Stimulated activated CD8-positive, alpha-beta memory T cell treated with anti-CD3 and anti-CD28 coated beads, Interleukin-12 subunit alpha, Interleukin-12 subunit beta, amount 100 ng/mL, for 4 hours (primary cell): ENCODE data around the gene TLR7.

ENCODE experiments used
- DNase-seq: peaks from one replicate; pipeline ENCODE4 v3.0.0-alpha.2; 2020; ENCODE audit warnings: low read depth

TLR7 gene

DNA sequence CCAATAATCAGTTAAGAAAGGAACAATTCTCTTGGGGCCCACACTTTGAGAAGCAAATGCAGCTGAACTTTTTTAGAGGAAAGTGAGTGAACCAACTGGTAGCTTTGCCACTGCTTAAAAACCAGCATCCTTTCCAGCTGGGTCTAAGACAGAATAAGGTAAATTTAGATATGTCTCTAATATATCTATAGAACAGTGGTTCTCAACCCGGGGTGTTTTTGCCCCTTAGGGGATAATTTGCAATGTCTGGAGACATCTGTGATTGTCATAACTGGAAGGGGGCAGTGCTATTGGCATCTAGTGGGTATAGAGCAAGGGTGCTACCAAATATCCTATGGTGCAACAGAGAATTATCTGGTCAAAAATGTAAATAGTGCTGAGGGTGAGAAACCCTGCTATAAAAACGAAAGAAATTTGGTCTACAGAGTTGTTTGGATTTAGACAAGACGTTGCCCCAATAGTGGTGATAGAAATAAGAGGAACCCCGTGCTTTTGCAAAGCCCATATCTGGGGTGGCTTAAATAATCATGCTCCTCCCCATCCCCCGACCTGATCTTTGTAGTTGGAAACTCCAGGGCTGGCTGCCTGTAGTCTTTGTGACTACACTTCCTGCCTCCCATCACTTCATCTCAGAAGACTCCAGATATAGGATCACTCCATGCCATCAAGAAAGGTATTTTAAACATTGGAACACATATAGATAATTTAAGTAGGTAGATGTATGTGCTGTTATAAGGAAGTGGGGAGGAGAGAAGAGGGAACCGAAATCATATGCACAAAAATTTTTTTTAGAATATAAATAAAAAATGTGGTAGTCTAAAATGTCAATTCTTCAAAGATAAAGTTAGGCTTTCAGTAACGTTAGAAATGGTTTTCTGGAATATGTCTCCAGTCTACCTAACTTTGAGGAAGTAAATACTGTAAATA is at the start of gene TLR7:
Gene TLR7 (plus strand): TSS at position 622 of the 927 bp plus-strand sequence. CDS start 507 bp downstream, outside the sequence.
- DNase-seq = no peak

DNA sequence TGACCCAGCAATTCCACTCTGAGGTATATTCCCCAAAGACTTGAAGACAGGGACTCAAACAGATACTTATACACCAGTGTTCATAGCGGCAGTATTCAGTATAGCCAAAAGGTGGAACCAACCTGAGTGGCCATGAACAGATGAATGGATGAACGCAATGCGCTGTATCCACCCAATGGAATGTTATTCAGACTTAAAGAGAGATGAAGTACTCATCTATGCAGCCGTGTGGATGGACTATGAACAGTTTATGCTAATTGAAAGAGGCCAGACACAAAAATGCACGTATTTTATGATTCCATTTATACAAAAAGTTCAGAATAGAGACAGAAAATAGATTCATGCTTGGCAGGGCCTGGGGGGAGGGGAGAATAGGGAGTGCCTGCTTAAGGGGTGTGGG is 49.3 kb upstream of the TLR7 start:
- no peak for DNase-seq

DNA sequence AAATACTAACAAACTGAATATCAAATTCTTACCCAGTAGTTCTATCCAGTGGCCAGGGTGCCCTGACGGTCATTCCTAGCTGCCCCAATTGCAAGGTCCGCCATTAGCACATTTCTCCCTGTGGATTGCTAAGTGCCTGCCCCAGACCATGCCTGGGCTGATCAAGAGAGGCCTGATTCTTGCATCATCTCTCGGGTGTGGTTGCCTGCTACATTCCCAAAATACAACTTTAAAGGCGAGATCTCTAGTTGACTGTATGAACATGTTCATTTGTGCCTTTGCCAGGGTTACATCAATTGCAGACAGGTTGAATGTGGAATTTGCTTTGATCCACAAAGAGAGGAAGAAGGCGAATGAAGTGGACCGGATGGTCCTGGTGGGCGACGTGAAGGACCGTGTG is 47.6 kb upstream of the TLR7 start:
- no peak for DNase-seq

DNA sequence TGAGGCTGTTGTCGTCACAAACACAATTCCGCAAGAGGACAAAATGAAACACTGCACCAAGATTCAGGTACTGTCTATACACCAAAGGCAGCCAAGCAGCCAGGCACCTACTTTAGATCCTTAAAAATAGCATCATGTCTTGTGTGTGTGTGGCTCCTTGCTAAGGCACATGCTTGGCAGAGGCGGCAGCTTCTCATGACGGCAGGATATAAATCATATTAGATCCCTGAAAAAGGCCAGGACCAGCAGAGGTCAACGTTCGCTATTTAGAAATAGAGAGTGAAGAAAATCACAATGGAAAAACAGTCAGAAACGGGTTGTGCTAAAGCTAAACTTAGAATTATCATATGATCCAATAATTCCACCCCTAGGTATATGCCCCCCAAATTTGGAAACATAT is 46.1 kb upstream of the TLR7 start:
- no peak for DNase-seq

DNA sequence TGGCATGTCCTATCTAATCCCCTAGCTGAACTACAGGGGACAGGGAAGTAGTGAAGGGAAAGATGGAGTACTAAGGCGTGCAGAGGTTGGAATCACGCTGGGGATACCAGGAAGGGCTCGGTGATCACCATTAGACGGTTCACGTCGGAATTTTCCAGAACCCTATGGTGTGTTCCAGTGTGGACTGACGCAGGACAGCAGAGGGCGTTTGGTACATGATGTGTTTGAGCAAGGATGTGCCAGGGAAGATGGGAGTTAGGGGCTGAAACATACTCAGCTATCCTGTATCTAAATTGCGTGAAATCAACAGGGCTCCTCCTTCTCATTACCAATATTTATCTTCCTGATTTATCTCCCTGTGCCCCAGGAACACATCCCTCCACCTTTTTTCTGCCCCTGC is 41.9 kb upstream of the TLR7 start:
- no peak for DNase-seq

DNA sequence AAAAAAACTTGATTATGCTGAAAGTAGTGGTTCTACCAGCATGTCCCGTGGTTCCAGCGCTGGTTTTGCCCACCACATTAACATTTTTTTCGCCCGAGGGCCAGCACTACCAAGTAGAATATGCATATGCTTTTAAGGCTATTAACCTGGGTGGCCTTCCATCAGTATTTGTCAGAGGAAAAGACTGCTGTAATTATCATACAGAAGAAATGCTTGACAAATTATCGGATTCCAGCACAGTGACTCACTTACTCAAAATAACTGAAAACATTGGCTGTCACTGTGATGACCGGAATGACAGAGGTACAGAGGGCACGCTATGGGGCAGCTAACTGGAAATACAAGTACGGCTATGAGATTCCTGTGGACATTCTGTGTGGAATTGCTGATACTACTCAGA is 41.1 kb upstream of the TLR7 start:
- DNase-seq = no peak

DNA sequence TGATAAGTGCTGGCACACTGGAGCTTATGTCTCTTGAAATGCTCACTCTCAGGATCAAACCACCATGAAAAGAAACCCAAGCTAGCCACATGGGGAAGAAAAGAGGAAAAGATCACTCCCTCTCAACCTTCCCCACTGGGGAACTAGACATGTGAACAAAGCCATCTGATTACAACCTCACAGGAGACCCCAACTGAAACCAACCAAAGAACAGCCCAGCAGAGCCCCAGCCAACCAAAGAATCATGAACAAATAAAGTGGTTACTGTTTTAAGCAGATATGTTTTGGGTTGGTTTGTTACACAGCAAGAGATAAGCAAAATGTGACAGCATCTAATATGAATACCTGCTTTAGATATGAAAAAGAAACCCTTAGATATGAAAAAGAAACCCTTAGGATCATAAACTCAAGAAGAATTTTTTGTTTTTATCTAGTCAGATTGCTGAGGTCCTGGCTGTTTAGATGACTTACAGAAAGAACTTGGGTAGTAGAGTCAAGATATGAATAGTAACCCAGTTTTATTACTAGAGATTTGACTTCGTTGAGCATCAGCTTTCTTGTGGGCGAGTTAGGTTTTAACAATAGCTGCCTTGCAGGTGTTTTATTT is 23.7 kb upstream of the TLR7 start:
- DNase-seq = no peak

DNA sequence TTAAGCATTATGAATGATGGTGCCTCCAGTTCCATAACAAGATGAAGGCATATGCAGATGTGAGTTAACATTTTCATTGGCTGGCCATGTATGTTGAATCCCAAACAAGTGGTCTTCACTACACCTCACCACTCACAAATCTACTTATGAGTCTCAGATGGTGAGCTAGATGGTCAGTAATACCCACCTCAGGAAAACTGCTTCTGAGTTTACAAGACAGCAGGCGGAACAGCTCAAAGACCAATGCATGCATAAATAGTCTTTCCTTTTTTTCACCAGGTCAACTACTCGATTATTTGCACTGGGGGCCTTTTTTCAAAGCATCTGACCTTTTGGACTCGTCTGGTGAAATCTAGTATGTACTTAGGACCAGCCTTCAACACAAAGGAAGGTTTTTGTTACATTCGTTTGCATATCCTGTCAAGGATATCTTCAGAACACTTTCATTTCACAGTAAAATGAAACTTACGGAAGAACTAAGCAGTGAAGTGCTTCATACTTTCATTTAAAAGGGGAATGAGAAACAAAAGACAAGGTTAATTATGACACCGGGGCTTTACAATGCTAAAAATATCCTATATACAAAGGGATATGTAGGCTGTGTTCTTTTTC is 23.1 kb upstream of the TLR7 start:
- no peak for DNase-seq

DNA sequence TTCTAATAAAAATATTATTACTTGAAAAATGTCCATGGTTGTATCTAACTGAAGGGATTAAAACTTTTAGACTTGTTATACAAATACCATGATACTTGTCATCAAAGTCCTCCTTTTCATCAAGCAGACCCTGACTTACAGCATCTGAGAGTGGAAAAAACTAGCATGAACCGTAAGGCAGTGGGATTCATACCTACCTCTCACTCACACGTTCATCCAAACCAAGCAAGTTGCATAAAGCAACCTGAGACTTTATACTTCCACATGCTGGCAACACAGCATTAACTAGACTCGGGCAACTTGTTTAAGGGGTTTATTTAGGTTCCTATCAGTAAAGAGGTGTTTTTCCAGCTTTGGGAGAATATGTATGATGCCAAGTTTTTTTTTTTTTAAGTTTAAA is 22.6 kb upstream of the TLR7 start:
- DNase-seq = no peak

DNA sequence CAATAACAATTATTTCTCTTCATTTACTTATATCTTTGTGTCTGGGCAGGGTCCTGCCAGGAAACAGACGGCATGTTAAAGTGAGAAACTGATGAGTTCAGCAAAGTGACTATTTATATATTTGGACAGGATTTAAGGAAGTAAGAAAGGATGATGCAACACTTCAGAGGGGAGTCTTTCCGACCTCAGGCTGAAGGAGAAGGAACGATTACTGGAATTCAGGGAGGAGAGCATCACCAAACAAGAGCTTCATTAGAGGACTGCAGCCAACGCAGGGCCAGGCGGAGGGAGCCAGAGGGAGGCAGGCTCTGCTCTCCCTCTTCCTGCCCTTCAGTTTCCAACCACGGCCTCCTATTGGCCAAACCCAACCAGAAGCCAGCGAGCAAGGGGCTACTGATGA is 1.5 kb upstream of the TLR7 start:
- DNase-seq = no peak

DNA sequence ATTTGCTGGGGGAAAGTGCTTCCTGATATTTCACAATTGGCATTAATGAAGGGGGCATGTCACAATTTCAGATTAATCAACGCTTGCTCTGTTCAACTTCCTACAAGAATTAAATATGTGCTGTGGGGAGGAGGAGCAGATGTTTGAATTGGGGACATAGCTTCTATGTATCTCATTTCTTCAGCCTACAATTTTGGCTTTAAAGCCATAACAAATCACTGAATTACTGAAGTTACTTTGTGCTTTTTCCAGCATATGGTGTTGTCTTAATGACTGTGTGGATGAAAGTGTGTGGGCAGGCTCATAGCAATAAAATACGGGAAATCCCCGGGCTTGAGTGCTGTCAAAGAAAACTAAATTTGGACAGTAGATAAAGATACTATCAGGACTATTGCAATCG is 813 bp downstream of the TLR7 start:
- no peak for DNase-seq

DNA sequence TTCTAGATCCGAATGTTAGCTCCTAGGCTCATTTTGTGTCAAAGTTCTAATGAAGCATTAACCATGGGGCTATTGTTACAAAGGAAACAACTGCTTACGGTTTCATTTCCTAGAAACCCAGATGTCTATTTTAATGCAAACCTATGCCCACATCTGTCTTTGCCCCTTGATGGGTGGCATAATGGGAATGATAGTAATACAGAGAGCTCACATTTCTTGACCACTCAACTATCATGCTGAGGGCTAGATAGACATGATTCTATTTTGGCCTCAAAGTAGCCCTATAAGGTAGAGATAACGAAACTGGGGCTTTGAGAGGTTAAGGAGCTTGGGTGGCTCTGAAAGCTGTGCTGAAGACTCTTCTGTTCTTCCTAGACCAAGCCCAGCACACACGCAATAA is 1.9 kb downstream of the TLR7 start:
- no peak for DNase-seq

DNA sequence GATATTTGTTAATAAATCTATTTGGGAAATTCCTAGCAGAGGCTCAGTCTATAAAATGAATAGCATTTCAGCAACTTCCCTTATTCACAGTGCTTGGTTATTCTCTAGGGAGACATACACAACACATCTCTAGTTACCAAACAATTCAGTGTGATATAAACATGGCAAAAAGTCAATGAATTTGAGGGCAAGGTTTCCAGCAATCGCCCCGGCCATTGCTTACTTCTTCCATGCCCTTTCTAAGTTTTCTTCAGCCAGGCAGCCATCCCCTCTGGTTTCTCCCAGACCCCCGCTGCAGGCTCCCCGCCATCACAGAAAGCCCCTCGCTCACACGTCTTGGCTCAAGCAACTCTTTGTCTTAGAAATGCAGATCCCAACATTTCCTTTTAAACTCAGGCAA is 4.4 kb downstream of the TLR7 start:
- DNase-seq = no peak

DNA sequence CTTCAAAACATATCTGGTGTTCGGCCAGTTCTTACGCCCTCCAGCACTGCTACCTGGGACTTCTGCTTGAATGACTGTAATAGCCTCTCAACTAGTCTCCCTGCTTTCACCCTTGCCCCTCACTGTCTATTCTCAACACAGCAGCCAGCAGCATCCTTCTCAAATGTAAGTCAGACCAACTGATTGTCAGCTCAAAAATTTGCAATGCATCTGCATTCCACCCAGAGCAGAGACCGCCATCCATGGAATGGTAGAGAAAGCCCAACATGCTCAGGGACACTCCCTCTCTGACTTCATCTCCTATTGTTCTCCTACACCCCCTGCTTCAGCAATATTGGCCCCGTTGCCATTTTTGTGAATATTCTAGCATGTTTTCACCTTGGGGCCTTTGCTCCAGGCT is 5.9 kb downstream of the TLR7 start:
- DNase-seq = no peak

DNA sequence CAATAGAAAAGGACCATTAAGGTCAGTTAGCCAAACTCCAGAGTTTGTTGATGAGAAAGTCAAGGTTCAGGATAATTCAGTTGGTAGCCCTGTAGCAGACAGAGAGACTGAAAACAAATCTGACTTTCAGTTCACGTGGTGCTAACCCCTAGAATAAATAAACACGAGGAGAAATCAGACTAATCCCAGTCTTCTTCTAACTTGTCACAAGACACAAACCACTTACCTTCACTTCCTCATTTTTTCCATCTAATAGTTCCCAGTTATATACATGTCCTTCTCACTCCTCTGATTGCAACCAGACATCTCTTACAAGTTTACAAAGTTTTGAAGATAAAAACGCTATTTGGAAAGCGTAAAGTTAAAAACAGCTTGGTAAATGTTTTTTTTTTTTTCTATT is 7.7 kb downstream of the TLR7 start:
- DNase-seq = no peak

DNA sequence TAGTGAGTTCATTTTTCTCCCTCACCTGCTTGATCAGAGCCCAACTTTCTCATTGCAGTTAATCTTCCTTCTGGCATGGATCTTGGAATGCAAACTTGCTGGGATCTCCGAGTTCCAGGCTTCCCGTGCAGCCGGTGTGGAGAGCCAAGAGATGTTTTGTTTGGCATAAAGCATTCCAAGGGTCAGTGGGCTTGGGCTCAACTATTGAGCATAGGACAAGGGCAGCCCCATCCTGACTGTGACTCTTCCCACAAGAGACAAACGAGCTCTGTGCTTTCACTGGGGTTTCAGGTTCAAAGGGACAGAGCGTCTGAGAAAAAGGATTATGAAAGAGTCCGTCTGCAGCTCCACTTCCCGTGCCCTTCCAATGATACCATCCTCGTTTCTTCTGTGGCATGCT is 10.5 kb downstream of the TLR7 start:
- DNase-seq = no peak

DNA sequence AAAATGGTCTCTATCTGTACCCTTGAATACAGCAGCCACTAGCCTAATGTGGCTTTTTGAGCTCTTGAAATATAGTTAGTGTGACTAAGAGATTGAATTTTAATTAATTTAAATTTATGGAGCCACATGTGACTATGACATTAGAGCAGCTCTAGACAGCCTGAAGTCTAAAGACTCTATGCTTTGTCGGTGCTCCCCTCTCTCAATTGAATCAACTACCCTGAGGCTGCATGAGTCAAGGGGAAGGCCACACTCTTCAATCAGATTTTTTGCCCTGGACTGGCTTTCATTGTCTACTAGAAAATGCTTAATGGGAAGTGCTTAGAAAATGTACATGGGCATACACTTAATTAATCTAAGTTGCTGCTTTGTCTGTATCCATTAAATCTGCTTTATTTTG is 11.7 kb downstream of the TLR7 start:
- no peak for DNase-seq

DNA sequence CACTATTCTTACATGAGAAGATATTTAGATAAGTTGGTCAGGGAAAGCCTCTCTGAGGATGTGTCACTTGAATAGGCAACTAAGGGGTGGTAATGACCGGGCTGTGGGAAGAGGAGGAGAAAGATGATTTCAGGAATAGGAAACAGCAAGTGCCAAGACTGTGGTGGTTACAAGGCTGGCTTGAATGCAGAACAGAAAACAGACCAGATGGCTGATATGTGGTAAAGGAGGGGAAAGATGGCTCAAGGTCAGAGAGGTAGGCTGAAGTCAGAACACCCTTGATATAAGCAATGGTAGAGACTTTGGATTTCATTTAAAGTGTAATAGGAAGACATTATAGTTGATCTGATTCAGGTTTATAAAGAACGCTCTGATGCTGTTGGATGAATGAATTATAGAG is 15.0 kb downstream of the TLR7 start:
- DNase-seq = no peak

DNA sequence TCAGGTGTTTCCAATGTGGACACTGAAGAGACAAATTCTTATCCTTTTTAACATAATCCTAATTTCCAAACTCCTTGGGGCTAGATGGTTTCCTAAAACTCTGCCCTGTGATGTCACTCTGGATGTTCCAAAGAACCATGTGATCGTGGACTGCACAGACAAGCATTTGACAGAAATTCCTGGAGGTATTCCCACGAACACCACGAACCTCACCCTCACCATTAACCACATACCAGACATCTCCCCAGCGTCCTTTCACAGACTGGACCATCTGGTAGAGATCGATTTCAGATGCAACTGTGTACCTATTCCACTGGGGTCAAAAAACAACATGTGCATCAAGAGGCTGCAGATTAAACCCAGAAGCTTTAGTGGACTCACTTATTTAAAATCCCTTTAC is 18.6 kb downstream of the TLR7 start:
- no peak for DNase-seq

DNA sequence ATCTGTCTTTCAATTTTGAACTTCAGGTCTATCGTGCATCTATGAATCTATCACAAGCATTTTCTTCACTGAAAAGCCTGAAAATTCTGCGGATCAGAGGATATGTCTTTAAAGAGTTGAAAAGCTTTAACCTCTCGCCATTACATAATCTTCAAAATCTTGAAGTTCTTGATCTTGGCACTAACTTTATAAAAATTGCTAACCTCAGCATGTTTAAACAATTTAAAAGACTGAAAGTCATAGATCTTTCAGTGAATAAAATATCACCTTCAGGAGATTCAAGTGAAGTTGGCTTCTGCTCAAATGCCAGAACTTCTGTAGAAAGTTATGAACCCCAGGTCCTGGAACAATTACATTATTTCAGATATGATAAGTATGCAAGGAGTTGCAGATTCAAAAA is 19.7 kb downstream of the TLR7 start:
- DNase-seq = no peak

DNA sequence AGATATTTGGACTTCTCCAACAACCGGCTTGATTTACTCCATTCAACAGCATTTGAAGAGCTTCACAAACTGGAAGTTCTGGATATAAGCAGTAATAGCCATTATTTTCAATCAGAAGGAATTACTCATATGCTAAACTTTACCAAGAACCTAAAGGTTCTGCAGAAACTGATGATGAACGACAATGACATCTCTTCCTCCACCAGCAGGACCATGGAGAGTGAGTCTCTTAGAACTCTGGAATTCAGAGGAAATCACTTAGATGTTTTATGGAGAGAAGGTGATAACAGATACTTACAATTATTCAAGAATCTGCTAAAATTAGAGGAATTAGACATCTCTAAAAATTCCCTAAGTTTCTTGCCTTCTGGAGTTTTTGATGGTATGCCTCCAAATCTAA is 20.3 kb downstream of the TLR7 start:
- DNase-seq = no peak

DNA sequence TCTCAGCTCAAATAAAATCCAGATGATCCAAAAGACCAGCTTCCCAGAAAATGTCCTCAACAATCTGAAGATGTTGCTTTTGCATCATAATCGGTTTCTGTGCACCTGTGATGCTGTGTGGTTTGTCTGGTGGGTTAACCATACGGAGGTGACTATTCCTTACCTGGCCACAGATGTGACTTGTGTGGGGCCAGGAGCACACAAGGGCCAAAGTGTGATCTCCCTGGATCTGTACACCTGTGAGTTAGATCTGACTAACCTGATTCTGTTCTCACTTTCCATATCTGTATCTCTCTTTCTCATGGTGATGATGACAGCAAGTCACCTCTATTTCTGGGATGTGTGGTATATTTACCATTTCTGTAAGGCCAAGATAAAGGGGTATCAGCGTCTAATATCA is 20.9 kb downstream of the TLR7 start:
- DNase-seq = no peak

DNA sequence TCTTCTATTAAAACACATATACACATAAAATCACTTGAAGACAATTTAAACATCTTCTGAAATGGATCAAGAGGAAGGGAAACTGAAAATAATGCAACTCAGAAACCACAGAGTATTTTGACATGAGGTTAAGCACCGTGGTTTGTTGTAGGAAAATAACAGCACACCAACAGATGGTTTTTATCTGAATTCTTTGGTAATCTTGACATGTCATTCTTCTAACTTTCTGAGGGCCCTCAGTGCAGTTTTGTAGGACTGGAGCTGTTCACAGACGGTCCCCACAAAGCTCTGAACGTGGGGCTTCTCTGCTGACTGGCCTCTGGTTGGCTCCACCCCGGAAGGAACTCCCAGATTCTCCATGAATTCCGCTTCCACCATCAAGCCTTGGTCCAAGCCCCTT is 23.6 kb downstream of the TLR7 start:
- DNase-seq = no peak
